Left lung (tissue), 10 donors: Measurements from ENCODE around the gene ATP6V1G2. TPM values are rescaled to one million over a fixed set of nuclear protein-coding genes. Genes with fewer than 3 reads are reported as not detected.

Experiments
- ATAC-seq: fragments of 200-7000 bp; cut with Tn5 transposase; one replicate; pipeline ENCODE4 v1.9.1; 2020; ENCODE audit warnings: moderate library complexity
- DNase-seq, 4 donors: peaks; one replicate each; pipeline ENCODE4 v3.0.0-alpha.2; 2013 to 2020
- H3K27ac ChIP-seq, 2 donors: fragments of 200-600 bp; sonication (generic) in 1 of 2; one replicate each; pipeline versions ENCODE4 v1.5.0 to v1.8.0; 2020 to 2021
- H3K27me3 ChIP-seq, 2 donors: fragments of 200-600 bp; sonication (generic) in 1 of 2; one replicate each; pipeline versions ENCODE4 v1.5.0 to v1.8.0; 2020 to 2021
- H3K36me3 ChIP-seq, 2 donors: fragments of 200-600 bp; sonication (generic) in 1 of 2; one replicate each; pipeline versions ENCODE4 v1.5.0 to v1.8.0; 2020 to 2021
- H3K4me1 ChIP-seq, 2 donors: fragments of 200-600 bp; one replicate each; pipeline ENCODE4 v1.8.0; 2021
- H3K4me3 ChIP-seq, 2 donors: fragments of 200-600 bp; sonication (generic) in 1 of 2; one replicate each; pipeline versions ENCODE4 v1.5.0 to v1.8.0; 2020 to 2021; ENCODE audit warnings: mild to moderate bottlenecking in 1 of 2
- H3K9me3 ChIP-seq, 2 donors: fragments of 200-600 bp; sonication (generic) in 1 of 2; one replicate each; pipeline versions ENCODE4 v1.5.0 to v1.8.0; 2020 to 2021
- CTCF ChIP-seq, 2 donors: fragments of 200-600 bp; sonication (generic) in 1 of 2; IDR thresholded peaks; one replicate each; pipeline versions ENCODE4 v1.5.0 to v1.8.0; 2021; ENCODE audit warnings: antibody characterized with exemption in 2 of 2
- intact Hi-C, 2 donors: fragments of 100-400 bp; cut with DNase I; formaldehyde crosslinking; loops; one replicate each; pipeline versions ENCODE4 v1.11.2 to v1.14.2; 2022
- polyA plus RNA-seq, 6 donors: library from polyadenylated mRNA; unstranded; fragments of 120-200 nt; gene quantifications; one replicate each; pipeline ENCODE4 v1.2.1, GENCODE V29; 2013; ENCODE audit not compliant: insufficient read length in 6 of 6
- total RNA-seq, 2 donors: library from RNA; stranded (reverse); fragmentation: NEBNext Ultra II Directional; extraction: Animal tissue kit (Norgen Biotek cat#: 25700); gene quantifications; one replicate each; pipeline ENCODE4 v1.2.1, GENCODE V29; 2021
- donor health status: DM: no; HTN: yes; CAD: no.
- donor health status: DM: no; HTN: no; CAD: no.

The ATP6V1G2 gene
- total and polyA plus RNA-seq, 8 donors = 1.0 to 6.3 (median 2.9) TPM

GRCh38 chr6:31533455-31533841, 13.0 kb downstream of the ATP6V1G2 start:
- no peak overlapping the region for H3K4me3 ChIP-seq
- H3K36me3 ChIP-seq = peaks cover 0 to 99% of the 10 kb centered on the region in 2 donors
- TF ChIP-seq CTCF (IDR thresholded peaks at IDR 0.05) = no peak
- H3K9me3 ChIP-seq = no peaks in the 10 kb centered on the region
- H3K4me1 ChIP-seq = peaks cover 0 to 25% of the 10 kb centered on the region in 2 donors
- intact Hi-C loops = no loop called here
- no peak for DNase-seq
- ATAC-seq = no peak
- H3K27ac ChIP-seq = no peak overlapping the region
- H3K27me3 ChIP-seq = no peaks in the 10 kb centered on the region

- DNase-seq (no peak), ATAC-seq (no peak)
- intact Hi-C loops = no loop called here
- Histone ChIP-seq H3K9me3 (no peaks in the 10 kb centered on the region), H3K36me3 (peaks cover 0 to 95% of the 10 kb centered on the region in 2 donors), H3K27ac (no peak overlapping the region), H3K4me1 (peaks cover 0 to 20% of the 10 kb centered on the region in 2 donors), H3K27me3 (no peaks in the 10 kb centered on the region), H3K4me3 (no peak overlapping the region)
- TF ChIP-seq CTCF (IDR thresholded peaks at IDR 0.05) = no peak
These were observed 13.6 kb downstream of the ATP6V1G2 start for GRCh38 chr6:31532644-31533454.

GRCh38 chr6:31531771-31532643, 14.4 kb downstream of the ATP6V1G2 start:
- ATAC-seq (no peak), DNase-seq (no peak)

GRCh38 chr6:31531162-31531561, 15.2 kb downstream of the ATP6V1G2 start:
- peaks cover 0 to 78% of the 10 kb centered on the region in 2 donors for H3K36me3 ChIP-seq
- no peak for DNase-seq

More at GRCh38 chr6:31531771-31532643, 14.4 kb downstream of the ATP6V1G2 start:
- Histone ChIP-seq H3K4me3 (no peak overlapping the region), H3K9me3 (no peaks in the 10 kb centered on the region), H3K27me3 (no peaks in the 10 kb centered on the region), H3K4me1 (peaks cover 0 to 15% of the 10 kb centered on the region in 2 donors), H3K36me3 (peaks cover 0 to 86% of the 10 kb centered on the region in 2 donors), H3K27ac (no peak overlapping the region)
- intact Hi-C loops = no loop called here
- TF ChIP-seq CTCF (IDR thresholded peaks at IDR 0.05) = no peak

More at GRCh38 chr6:31531162-31531561, 15.2 kb downstream of the ATP6V1G2 start:
- Histone ChIP-seq H3K9me3 (no peaks in the 10 kb centered on the region), H3K27ac (no peak overlapping the region), H3K4me3 (no peak overlapping the region), H3K27me3 (no peaks in the 10 kb centered on the region), H3K4me1 (peaks cover 0 to 10% of the 10 kb centered on the region in 2 donors)
- no peak for ATAC-seq
- intact Hi-C loops = no loop called here
- TF ChIP-seq CTCF (IDR thresholded peaks at IDR 0.05) = no peak
